ENCODE data around the gene FOXP3. TPM values are rescaled to one million over a fixed set of nuclear protein-coding genes. Genes with fewer than 3 reads are reported as not detected.

Gene FOXP3
- total RNA-seq, 1 donor from 2014 or later, result not detected

- no peak for DNase-seq (ENCODE audit: low read depth)
- TF ChIP-seq CTCF (conservative IDR thresholded peaks at IDR 0.05; ENCODE audit: low read depth, low read length), result no peak
- no peak overlapping the region for H3K4me3 ChIP-seq (ENCODE audit: low read depth, low read length)
Measured at GRCh38 chrX:49221868-49222267, 42.6 kb downstream of the FOXP3 start.

- H3K4me3 ChIP-seq (ENCODE audit: low read depth, low read length), result no peak overlapping the region
- no peak for TF ChIP-seq CTCF (conservative IDR thresholded peaks at IDR 0.05; ENCODE audit: low read depth, low read length)
- no peak for DNase-seq (ENCODE audit: low read depth)
Measured at GRCh38 chrX:49220100-49220499, 44.4 kb downstream of the FOXP3 start.

- no peak for DNase-seq (ENCODE audit: low read depth)
- no peak for TF ChIP-seq CTCF (conservative IDR thresholded peaks at IDR 0.05; ENCODE audit: low read depth, low read length)
- H3K4me3 ChIP-seq (ENCODE audit: low read depth, low read length), result no peak overlapping the region
Measured at GRCh38 chrX:49214996-49215526, 49.4 kb downstream of the FOXP3 start.

GRCh38 chrX:49214416-49214815, 50.1 kb downstream of the FOXP3 start:
- DNase-seq (ENCODE audit: low read depth), result no peak
- no peak overlapping the region for H3K4me3 ChIP-seq (ENCODE audit: low read depth, low read length)
- no peak for TF ChIP-seq CTCF (conservative IDR thresholded peaks at IDR 0.05; ENCODE audit: low read depth, low read length)

GRCh38 chrX:49212861-49213260, 51.6 kb downstream of the FOXP3 start:
- no peak for DNase-seq (ENCODE audit: low read depth)
- no peak overlapping the region for H3K4me3 ChIP-seq (ENCODE audit: low read depth, low read length)
- TF ChIP-seq CTCF (conservative IDR thresholded peaks at IDR 0.05; ENCODE audit: low read depth, low read length), result no peak

GRCh38 chrX:49212209-49212608, 52.3 kb downstream of the FOXP3 start:
- H3K4me3 ChIP-seq (ENCODE audit: low read depth, low read length), result no peak overlapping the region
- no peak for TF ChIP-seq CTCF (conservative IDR thresholded peaks at IDR 0.05; ENCODE audit: low read depth, low read length)
- DNase-seq (ENCODE audit: low read depth), result no peak

- TF ChIP-seq CTCF (conservative IDR thresholded peaks at IDR 0.05; ENCODE audit: low read depth, low read length), result no peak
- no peak overlapping the region for H3K4me3 ChIP-seq (ENCODE audit: low read depth, low read length)
- no peak for DNase-seq (ENCODE audit: low read depth)
Measured at GRCh38 chrX:49211074-49211473, 53.4 kb downstream of the FOXP3 start.
